HepG2 (cell line): ENCODE results near the gene FYB2. TPM values are rescaled to one million over a fixed set of nuclear protein-coding genes. Genes with fewer than 3 reads are reported as not detected.

ENCODE experiments used
- ATAC-seq: fragments of 200-7000 bp; cut with Tn5 transposase; 3 replicates; pipeline ENCODE4 v1.9.1; 2020; ENCODE audit warnings: mild to moderate bottlenecking, moderate library complexity
- BruUV-seq: library from RNA; stranded (reverse); fragments of 400-500 nt; replicated peaks from 2 replicates; lab custom pipeline; 2021; lab: Mats Ljungman, UMichigan
- CTCF ChIA-PET: fragments of 300-600 bp; formaldehyde crosslinking; extraction: SDS; loops from one replicate; lab custom pipeline; 2021; ENCODE audit warnings: low total read pairs, inconsistent platforms, low intra/inter-chr PET ratio; lab: Yijun Ruan, JAX
- POLR2A ChIA-PET: fragments of 350-600 bp; sonication (Branson Sonifier 250); formaldehyde crosslinking; loops from one replicate; lab custom pipeline; 2020; ENCODE audit warnings: antibody characterized with exemption, inconsistent platforms; lab: Yijun Ruan, JAX
- DNase-seq: peaks from one replicate; pipeline ENCODE4 v3.0.0-alpha.2; 2015; ENCODE audit warnings: low spot score
- FAIRE-seq: peaks from 3 replicates; lab custom pipeline; 2011; peaks lifted over from hg19 to GRCh38; lab: Jason Lieb, UNC
- H2AFZ ChIP-seq: one replicate; pipeline ENCODE4 v1.6.1; 2011; ENCODE audit warnings: low read length, inconsistent platforms
- H3K27ac ChIP-seq: fragments of 300-600 bp; 3 replicates; pipeline ENCODE4 v1.8.0; 2011; ENCODE audit warnings: mixed run types, mild to moderate bottlenecking, mixed read lengths, low read length, inconsistent platforms; ENCODE audit not compliant: insufficient read depth; ENCODE audit errors: extremely low read length
- H3K27me3 ChIP-seq, 2 experiments: fragments of 200-600 bp in 1 of 2; 2 replicates in 1 of 2; 3 replicates in 1 of 2; pipeline versions ENCODE4 v1.6.0 to v1.8.0; 2011; ENCODE audit warnings: low read length in 2 of 2, mild to moderate bottlenecking in 2 of 2, moderate library complexity in 2 of 2, inconsistent platforms in 1 of 2; ENCODE audit not compliant: insufficient read depth in 2 of 2, control insufficient read depth in 1 of 2
- H3K36me3 ChIP-seq, 2 experiments: fragments of 200-600 bp in 1 of 2; replicated peaks in 1 of 2; 2 replicates in 1 of 2; 3 replicates in 1 of 2; pipeline versions ENCODE4 v1.5.1 to v1.8.0; 2011; ENCODE audit warnings: low read length in 2 of 2, inconsistent platforms in 1 of 2; ENCODE audit not compliant: insufficient read depth in 2 of 2, control insufficient read depth in 1 of 2
- H3K4me1 ChIP-seq: 2 replicates; pipeline ENCODE4 v1.5.1; 2012; ENCODE audit warnings: low read length, inconsistent platforms; ENCODE audit not compliant: insufficient read depth
- H3K4me2 ChIP-seq: 2 replicates; pipeline ENCODE4 v1.6.0; 2011; ENCODE audit warnings: low read depth, low read length, inconsistent platforms
- H3K4me3 ChIP-seq, 3 experiments: fragments of 200-600 bp in 1 of 3; sonication (generic), shearing (Covaris generic) in 1 of 3; replicated peaks in 1 of 3; 2 replicates each; pipeline ENCODE4 v1.5.1; 2011 to 2016; ENCODE audit warnings: low read length in 3 of 3, inconsistent platforms in 2 of 3, low read depth in 2 of 3, mild to moderate bottlenecking in 2 of 3, control low read depth in 1 of 3, mixed read lengths in 1 of 3; ENCODE audit not compliant: insufficient read depth in 1 of 3
- H3K79me2 ChIP-seq: one replicate; pipeline ENCODE4 v1.6.1; 2011; ENCODE audit warnings: low read length, inconsistent platforms; ENCODE audit not compliant: insufficient read depth
- H3K9ac ChIP-seq: 2 replicates; pipeline ENCODE4 v1.6.0; 2011; ENCODE audit warnings: mild to moderate bottlenecking, low read depth, low read length, inconsistent platforms; ENCODE audit not compliant: insufficient read depth
- H3K9me3 ChIP-seq: 2 replicates; pipeline ENCODE4 v1.5.1; 2012; ENCODE audit warnings: mild to moderate bottlenecking, low read length
- H4K20me1 ChIP-seq: 2 replicates; pipeline ENCODE4 v1.6.0; 2011; ENCODE audit warnings: inconsistent platforms, mild to moderate bottlenecking, low read length, moderate library complexity; ENCODE audit not compliant: insufficient read depth
- ATF6 ChIP-seq: sonication (generic); formaldehyde crosslinking; conservative IDR thresholded peaks from 2 replicates; pipeline ENCODE4 v1.4.0; 2020; ENCODE audit warnings: missing genetic modification reagents
- KAT7 ChIP-seq: IDR thresholded peaks from 2 replicates; pipeline ENCODE4 v1.6.1; 2018; ENCODE audit warnings: borderline replicate concordance, missing compliant biosample characterization
- NFATC3 ChIP-seq: sonication (generic); formaldehyde crosslinking; IDR thresholded peaks from 2 replicates; pipeline ENCODE4 v1.5.1; 2020; ENCODE audit warnings: mild to moderate bottlenecking, missing genetic modification reagents
- NFYB ChIP-seq: sonication (generic); formaldehyde crosslinking; IDR thresholded peaks from 2 replicates; pipeline ENCODE4 v1.4.0; 2020; ENCODE audit warnings: missing genetic modification reagents
- NFYC ChIP-seq: IDR thresholded peaks from 2 replicates; pipeline ENCODE4 v1.6.1; 2016; ENCODE audit warnings: missing genetic modification reagents, missing compliant biosample characterization
- SNRNP70 ChIP-seq: fragments of 200-400 bp; formaldehyde crosslinking; IDR thresholded peaks from 2 replicates; pipeline ENCODE4 v1.6.1; 2017; ENCODE audit warnings: mild to moderate bottlenecking, low read depth, low read length, moderate library complexity
- STAG1 ChIP-seq: sonication (generic); formaldehyde crosslinking; IDR thresholded peaks from 2 replicates; pipeline ENCODE4 v1.4.0; 2020; ENCODE audit warnings: missing genetic modification reagents
- STAT5B ChIP-seq: sonication (generic); formaldehyde crosslinking; IDR thresholded peaks from 2 replicates; pipeline ENCODE4 v1.4.0; 2020; ENCODE audit warnings: missing genetic modification reagents
- STAT6 ChIP-seq: sonication (generic); formaldehyde crosslinking; IDR thresholded peaks from 2 replicates; pipeline ENCODE4 v1.4.0; 2020; ENCODE audit warnings: missing genetic modification reagents, mild to moderate bottlenecking, borderline replicate concordance
- ZFX ChIP-seq: sonication (generic); formaldehyde crosslinking; IDR thresholded peaks from 2 replicates; pipeline ENCODE4 v1.4.0; 2020; ENCODE audit warnings: mild to moderate bottlenecking, low read depth, missing genetic modification reagents, moderate library complexity
- ZNF44 ChIP-seq: sonication (generic); formaldehyde crosslinking; IDR thresholded peaks from 2 replicates; pipeline ENCODE4 v1.5.1; 2020; ENCODE audit warnings: mild to moderate bottlenecking, missing genetic modification reagents
- ZNF572 ChIP-seq: sonication (generic); formaldehyde crosslinking; IDR thresholded peaks from 2 replicates; pipeline ENCODE4 v1.5.1; 2020; ENCODE audit warnings: mild to moderate bottlenecking, missing genetic modification reagents
- ZNF710 ChIP-seq: sonication (generic); formaldehyde crosslinking; IDR thresholded peaks from 2 replicates; pipeline ENCODE4 v1.5.0; 2020; ENCODE audit warnings: mild to moderate bottlenecking, missing genetic modification reagents, borderline replicate concordance
- ZNF800 ChIP-seq: sonication (generic); formaldehyde crosslinking; IDR thresholded peaks from 2 replicates; pipeline ENCODE4 v1.4.0; 2020; ENCODE audit warnings: missing genetic modification reagents
- in situ Hi-C: cut with HindIII; loops from 2 replicates; pipeline ENCODE4 v1.10.0; 2017; ENCODE audit warnings: low pct_unique_long_range_greater_than_20kb; ENCODE audit not compliant: extremely low pct_ligation_motif_present
- intact Hi-C: fragments of 100-400 bp; cut with micrococcal nuclease; formaldehyde crosslinking; loops from one replicate; pipeline ENCODE4 v1.10.0; 2022; ENCODE audit not compliant: unreplicated experiment
- polyA plus RNA-seq, 8 experiments: library from polyadenylated mRNA; depleted of rRNA in 3 of 8; stranded (reverse) in 7 of 8; unstranded in 1 of 8; fragments of >200 nt; fragmentation: Illumina TruSeq in 4 of 8; extraction: Trizol in 4 of 8; gene quantifications; 2 replicates each; pipeline versions ENCODE4 v1.2.1 to v1.2.3, GENCODE V29; 2011 to 2016; ENCODE audit warnings: low read depth in 4 of 8, missing spikeins in 1 of 8, mixed read lengths in 1 of 8; ENCODE audit not compliant: insufficient read depth in 1 of 8
- total RNA-seq, 5 experiments: library from RNA; depleted of rRNA; stranded (reverse); fragments of >200 nt; fragmentation: Illumina TruSeq; extraction: Trizol; gene quantifications; 2 replicates each; pipeline ENCODE4 v1.2.3, GENCODE V29; 2016; ENCODE audit warnings: low read depth in 1 of 5

FYB2 gene
- total and polyA plus RNA-seq, 2 of the 13 experiments (the other 11 are each of a cell fraction or from before 2014, with no cell fraction given) = 1.2 to 2.7 TPM

GRCh38 chr1:56827711-56828110 is 8.5 kb upstream of the FYB2 start:
- POLR2A ChIA-PET = no interaction called here
- H3K79me2 ChIP-seq = no peaks in the 10 kb centered on the region
- H3K4me1 ChIP-seq = peaks cover 17% of the 10 kb centered on the region
- H3K27me3 ChIP-seq = no peaks in the 10 kb centered on the region
- H3K36me3 ChIP-seq = no peaks in the 10 kb centered on the region
- no peak overlapping the region for H3K27ac ChIP-seq
- in situ Hi-C loops = loop anchor here (25.0 kb wide), 2 partner anchors 460 to 1210 kb away; no protein-coding TSS in a partner anchor
- intact Hi-C loops = no loop called here
- no peak overlapping the region for H2AFZ ChIP-seq
- no peak for TF ChIP-seq STAG1 (CRISPR knock-in tag)
- no peak for TF ChIP-seq NFATC3 (CRISPR knock-in tag)
- no peak for TF ChIP-seq STAT6
- no peak for TF ChIP-seq NFYB (CRISPR knock-in tag)
- no peak for TF ChIP-seq ZNF44 (CRISPR knock-in tag)
- TF ChIP-seq KAT7 (CRISPR knock-in tag) = no peak
- TF ChIP-seq ZNF572 (CRISPR knock-in tag) = no peak
- TF ChIP-seq ZNF800 = no peak
- no peak for TF ChIP-seq ZFX
- no peak for TF ChIP-seq STAT5B (CRISPR knock-in tag)
- no peak for TF ChIP-seq NFYC (CRISPR knock-in tag)
- no peak for TF ChIP-seq ZNF710 (CRISPR knock-in tag)
- TF ChIP-seq ATF6 (CRISPR knock-in tag) = no peak
- no peak for TF ChIP-seq SNRNP70
- TF ChIP-seq, all 625 proteins: peak for 0
- FAIRE-seq = no peak
- ATAC-seq = no peak
- CTCF ChIA-PET = no interaction called here
- Histone ChIP-seq H4K20me1 (no peaks in the 10 kb centered on the region), H3K9me3 (no peaks in the 10 kb centered on the region), H3K9ac (no peak overlapping the region), H3K4me2 (no peak overlapping the region), H3K4me3 (no peak overlapping the region)
- BruUV-seq = no TSS peak
- no peak for DNase-seq
